Esophagus muscularis mucosa (tissue), 4 donors: ENCODE data around the gene IQCM. TPM values are rescaled to one million over a fixed set of nuclear protein-coding genes. Genes with fewer than 3 reads are reported as not detected.

Source experiments
- DNase-seq: peaks from one replicate; pipeline ENCODE4 v3.0.0-alpha.2; 2017; ENCODE audit errors: extremely low spot score
- H3K27ac ChIP-seq, 4 donors: fragments of 200-600 bp; sonication (generic); replicated peaks in 1 of 4; 1 replicate in 3 of 4; 2 replicates in 1 of 4; pipeline ENCODE4 v1.5.1; 2016 to 2019; ENCODE audit warnings: mild to moderate bottlenecking in 1 of 4
- H3K27me3 ChIP-seq, 4 donors: fragments of 200-600 bp; sonication (generic); one replicate each; pipeline versions ENCODE4 v1.5.1 to v1.6.0; 2016 to 2019
- H3K36me3 ChIP-seq, 4 donors: fragments of 200-600 bp; sonication (generic); one replicate each; pipeline ENCODE4 v1.5.1; 2016 to 2019
- H3K4me1 ChIP-seq, 4 donors: fragments of 200-600 bp; sonication (generic); one replicate each; pipeline ENCODE4 v1.5.1; 2016 to 2019
- H3K4me3 ChIP-seq, 4 donors: fragments of 200-600 bp; sonication (generic); 1 replicate in 2 of 4; 2 replicates in 2 of 4; pipeline ENCODE4 v1.5.1; 2016 to 2019; ENCODE audit warnings: mild to moderate bottlenecking in 4 of 4, moderate library complexity in 1 of 4
- H3K9me3 ChIP-seq, 4 donors: fragments of 200-600 bp; sonication (generic); 1 replicate in 3 of 4; 2 replicates in 1 of 4; pipeline ENCODE4 v1.5.1; 2016 to 2019
- CTCF ChIP-seq, 3 experiments: fragments of 200-600 bp in 2 of 3; fragments of 450-650 bp in 1 of 3; sonication (generic) in 2 of 3; IDR thresholded peaks; one replicate each; pipeline ENCODE4 v1.5.1; 2017 to 2019; ENCODE audit warnings: antibody characterized with exemption in 3 of 3, mild to moderate bottlenecking in 2 of 3, moderate library complexity in 1 of 3
- EP300 ChIP-seq: sonication (generic); formaldehyde crosslinking; IDR thresholded peaks from one replicate; pipeline ENCODE4 v1.6.1; 2017; ENCODE audit warnings: antibody characterized with exemption
- POLR2A ChIP-seq: fragments of 450-650 bp; IDR thresholded peaks from one replicate; pipeline ENCODE4 v1.6.1; 2017; ENCODE audit warnings: antibody characterized with exemption, moderate library complexity, mild to moderate bottlenecking, low read depth
- POLR2AphosphoS5 ChIP-seq, 2 donors: sonication (generic); formaldehyde crosslinking; IDR thresholded peaks; one replicate each; pipeline ENCODE4 v1.6.1; 2017; ENCODE audit warnings: antibody characterized with exemption in 2 of 2
- WGBS: methylation state at CpG from one replicate; pipeline ENCODE4 v1.1.5; 2018; 5-methylcytosine and 5-hydroxymethylcytosine counted together
- intact Hi-C: fragments of 100-400 bp; cut with DNase I; formaldehyde crosslinking; loops from one replicate; pipeline ENCODE4 v1.15.1; 2023
- total RNA-seq, 4 donors: library from RNA; depleted of rRNA; stranded (reverse); fragments of >200 nt; gene quantifications; one replicate each; pipeline versions ENCODE4 v1.1.0 to v1.2.1, GENCODE V29; 2016

IQCM gene
- total RNA-seq, 4 donors from 2014 or later = not detected

GRCh38 chr4:149735796-149736195, 79.8 kb downstream of the IQCM start:
- intact Hi-C loops = no loop called here
- no peak for DNase-seq
- WGBS = 89% methylated on average over 3 of the region's 3 CpGs
- H3K36me3 ChIP-seq = no peaks in the 10 kb centered on the region
- H3K27ac ChIP-seq = no peak overlapping the region
- H3K9me3 ChIP-seq = no peaks in the 10 kb centered on the region
- no peak overlapping the region for H3K4me3 ChIP-seq
- H3K4me1 ChIP-seq = no peaks in the 10 kb centered on the region
- H3K27me3 ChIP-seq = no peaks in the 10 kb centered on the region
- TF ChIP-seq EP300 = no peak
- no peak for TF ChIP-seq POLR2A
- no peak for TF ChIP-seq CTCF (IDR thresholded peaks at IDR 0.05)
- no peak for TF ChIP-seq POLR2AphosphoS5 (IDR thresholded peaks at IDR 0.05)

- H3K9me3 ChIP-seq = no peaks in the 10 kb centered on the region
- H3K4me1 ChIP-seq = no peaks in the 10 kb centered on the region
- no peaks in the 10 kb centered on the region for H3K27me3 ChIP-seq
- TF ChIP-seq CTCF (IDR thresholded peaks at IDR 0.05) (no peak), EP300 (no peak), POLR2AphosphoS5 (IDR thresholded peaks at IDR 0.05) (no peak), POLR2A (no peak)
- H3K27ac ChIP-seq = no peak overlapping the region
- H3K4me3 ChIP-seq = no peak overlapping the region
- WGBS = 100% methylated on average over 1 of the region's 1 CpG
- intact Hi-C loops = no loop called here
- H3K36me3 ChIP-seq = no peaks in the 10 kb centered on the region
- DNase-seq = no peak
Observed at GRCh38 chr4:149728444-149728843, 87.2 kb downstream of the IQCM start.

- intact Hi-C loops = no loop called here
- 43% methylated on average over 1 of the region's 1 CpG for WGBS
- DNase-seq = no peak
- Histone ChIP-seq H3K36me3 (no peaks in the 10 kb centered on the region), H3K9me3 (no peaks in the 10 kb centered on the region), H3K27me3 (no peaks in the 10 kb centered on the region), H3K4me1 (no peaks in the 10 kb centered on the region), H3K27ac (no peak overlapping the region), H3K4me3 (no peak overlapping the region)
- TF ChIP-seq POLR2AphosphoS5 (IDR thresholded peaks at IDR 0.05) (no peak), EP300 (no peak), POLR2A (no peak), CTCF (IDR thresholded peaks at IDR 0.05) (no peak)
Observed at GRCh38 chr4:149727663-149728062, 88.0 kb downstream of the IQCM start.

- 82% methylated on average over 2 of the region's 2 CpGs for WGBS
Observed at GRCh38 chr4:149723065-149723464, 92.6 kb downstream of the IQCM start.

More at GRCh38 chr4:149723065-149723464, 92.6 kb downstream of the IQCM start:
- no peak for DNase-seq
- H3K9me3 ChIP-seq = no peaks in the 10 kb centered on the region
- no peak for TF ChIP-seq CTCF (IDR thresholded peaks at IDR 0.05)
- TF ChIP-seq POLR2A = no peak
- TF ChIP-seq POLR2AphosphoS5 (IDR thresholded peaks at IDR 0.05) = no peak
- TF ChIP-seq EP300 = no peak
- no peak overlapping the region for H3K4me3 ChIP-seq
- no peaks in the 10 kb centered on the region for H3K36me3 ChIP-seq
- no peaks in the 10 kb centered on the region for H3K27me3 ChIP-seq
- no peak overlapping the region for H3K27ac ChIP-seq
- no peaks in the 10 kb centered on the region for H3K4me1 ChIP-seq
- intact Hi-C loops = no loop called here
